Mesenchymal stem cell (in vitro differentiated cells and primary cell): ENCODE data around the gene SRGAP3.

Experiments used
- DNase-seq: peaks from one replicate; pipeline ENCODE4 v3.0.0-alpha.2; 2013
- H2AFZ ChIP-seq: one replicate; pipeline ENCODE4 v1.6.1; 2013; ENCODE audit warnings: low read depth, mild to moderate bottlenecking, control low read depth, inconsistent platforms, low read length, moderate library complexity
- H2AK5ac ChIP-seq: 2 replicates; pipeline ENCODE4 v1.6.1; 2013; ENCODE audit warnings: low read length, moderate library complexity, mild to moderate bottlenecking, inconsistent platforms; ENCODE audit not compliant: severe bottlenecking
- H2BK120ac ChIP-seq: one replicate; pipeline ENCODE4 v1.6.1; 2013; ENCODE audit warnings: low read depth, mild to moderate bottlenecking, inconsistent platforms, low read length, moderate library complexity
- H2BK12ac ChIP-seq, 2 experiments: one replicate each; pipeline ENCODE4 v1.6.1; 2013; ENCODE audit warnings: inconsistent platforms in 2 of 2, low read length in 2 of 2, mild to moderate bottlenecking in 2 of 2, moderate library complexity in 2 of 2, control low read depth in 1 of 2
- H2BK15ac ChIP-seq: one replicate; pipeline ENCODE4 v1.6.1; 2013; ENCODE audit warnings: mild to moderate bottlenecking, low read depth, inconsistent platforms; ENCODE audit not compliant: poor library complexity, severe bottlenecking
- H2BK5ac ChIP-seq: 2 replicates; pipeline ENCODE4 v1.6.1; 2013; ENCODE audit warnings: low read depth, mild to moderate bottlenecking, low read length, control low read depth, inconsistent platforms; ENCODE audit not compliant: poor library complexity, severe bottlenecking
- H3K14ac ChIP-seq, 2 experiments: one replicate each; pipeline ENCODE4 v1.6.1; 2013; ENCODE audit warnings: inconsistent platforms in 2 of 2, low read length in 2 of 2, control low read depth in 1 of 2, mild to moderate bottlenecking in 1 of 2, moderate library complexity in 1 of 2
- H3K18ac ChIP-seq, 2 experiments: one replicate each; pipeline ENCODE4 v1.6.1; 2013; ENCODE audit warnings: inconsistent platforms in 2 of 2, low read length in 2 of 2, control low read depth in 1 of 2, low read depth in 1 of 2, mild to moderate bottlenecking in 1 of 2
- H3K23ac ChIP-seq, 2 experiments: one replicate each; pipeline ENCODE4 v1.6.1; 2013; ENCODE audit warnings: inconsistent platforms in 2 of 2, low read length in 2 of 2, mild to moderate bottlenecking in 2 of 2, moderate library complexity in 2 of 2, control low read depth in 1 of 2
- H3K27ac ChIP-seq: 2 replicates; pipeline ENCODE4 v1.5.1; 2013; ENCODE audit warnings: mild to moderate bottlenecking, moderate library complexity, low read length, control low read depth, inconsistent platforms; ENCODE audit not compliant: poor library complexity, severe bottlenecking
- H3K27me3 ChIP-seq, 2 experiments: 2 replicates each; pipeline versions ENCODE4 v1.6.1 to v1.7.0; 2013; ENCODE audit warnings: low read length in 2 of 2, mild to moderate bottlenecking in 2 of 2, moderate library complexity in 2 of 2, control low read depth in 1 of 2, inconsistent platforms in 1 of 2; ENCODE audit not compliant: control insufficient read depth in 1 of 2, insufficient read depth in 1 of 2
- H3K36me3 ChIP-seq, 2 experiments: 2 replicates each; pipeline versions ENCODE4 v1.6.1 to v1.7.0; 2013; ENCODE audit warnings: low read length in 2 of 2, control low read depth in 1 of 2, inconsistent platforms in 1 of 2, low read depth in 1 of 2, mild to moderate bottlenecking in 1 of 2; ENCODE audit not compliant: insufficient read depth in 2 of 2, control insufficient read depth in 1 of 2
- H3K4ac ChIP-seq, 2 experiments: one replicate each; pipeline ENCODE4 v1.6.1; 2013; ENCODE audit warnings: inconsistent platforms in 2 of 2, low read length in 2 of 2, mild to moderate bottlenecking in 2 of 2, moderate library complexity in 2 of 2, control low read depth in 1 of 2, low read depth in 1 of 2
- H3K4me1 ChIP-seq: 2 replicates; pipeline ENCODE4 v1.6.1; 2013; ENCODE audit warnings: low read depth, low read length, control low read depth; ENCODE audit not compliant: control insufficient read depth, insufficient read depth
- H3K4me2 ChIP-seq: 2 replicates; pipeline ENCODE4 v1.6.1; 2013; ENCODE audit warnings: low read length, mild to moderate bottlenecking, inconsistent platforms; ENCODE audit not compliant: poor library complexity, severe bottlenecking
- H3K4me3 ChIP-seq, 2 experiments: 2 replicates each; pipeline versions ENCODE4 v1.5.1 to v1.7.0; 2013; ENCODE audit warnings: low read length in 2 of 2, mild to moderate bottlenecking in 2 of 2, control low read depth in 1 of 2, low read depth in 1 of 2; ENCODE audit not compliant: insufficient read depth in 1 of 2
- H3K79me1 ChIP-seq: replicated peaks from 2 replicates; pipeline ENCODE4 v1.6.1; 2013; ENCODE audit warnings: mild to moderate bottlenecking, control low read depth, low read length, inconsistent platforms; ENCODE audit not compliant: poor library complexity, severe bottlenecking
- H3K9ac ChIP-seq: 2 replicates; pipeline ENCODE4 v1.7.0; 2013; ENCODE audit warnings: mild to moderate bottlenecking, low read length, moderate library complexity
- H3K9me3 ChIP-seq: 2 replicates; pipeline ENCODE4 v1.7.0; 2013; ENCODE audit warnings: mild to moderate bottlenecking, low read length; ENCODE audit not compliant: control insufficient read depth
- H4K8ac ChIP-seq: one replicate; pipeline ENCODE4 v1.6.1; 2013; ENCODE audit warnings: inconsistent platforms, mild to moderate bottlenecking, low read length, moderate library complexity
- H4K91ac ChIP-seq: one replicate; pipeline ENCODE4 v1.6.1; 2013; ENCODE audit warnings: mild to moderate bottlenecking, low read length, inconsistent platforms
- WGBS: methylation state at CpG from one replicate; pipeline ENCODE4 v1.1.7; 2013; ENCODE audit warnings: mixed read lengths; 5-methylcytosine and 5-hydroxymethylcytosine counted together

SRGAP3 gene

GRCh38 chr3:8938021-8938420, 311.4 kb downstream of the SRGAP3 start:
- peak; percentile 46 for DNase-seq
- Histone ChIP-seq H3K4me2 (no peak overlapping the region), H3K14ac (no peak overlapping the region), H3K4me1 (no peaks in the 10 kb centered on the region), H4K8ac (no peak overlapping the region), H2BK12ac (no peak overlapping the region), H3K27ac (peak overlapping the region; percentile 99), H3K27me3 (no peaks in the 10 kb centered on the region), H3K4ac (no peak overlapping the region), H3K36me3 (peaks cover 0 to 40% of the 10 kb centered on the region in 2 experiments), H3K9me3 (peaks cover 6% of the 10 kb centered on the region), H2BK5ac (no peak overlapping the region), H3K79me1 (peaks cover 8% of the 10 kb centered on the region), H3K23ac (no peak overlapping the region), H2AFZ (no peak overlapping the region), H2BK120ac (no peak overlapping the region), H4K91ac (no peak overlapping the region), H2AK5ac (no peak overlapping the region), H3K9ac (peak overlapping the region; percentile 82), H3K4me3 (no peak overlapping the region), H2BK15ac (no peak overlapping the region), H3K18ac (no peak overlapping the region)
- 100% methylated on average over 1 of the region's 1 CpG for WGBS

- Histone ChIP-seq H3K9me3 (no peaks in the 10 kb centered on the region), H3K36me3 (peaks cover 0 to 34% of the 10 kb centered on the region in 2 experiments), H4K91ac (no peak overlapping the region), H2AFZ (no peak overlapping the region), H2BK5ac (peak overlapping the region; percentile 86), H3K4me1 (no peaks in the 10 kb centered on the region), H3K27me3 (no peaks in the 10 kb centered on the region), H3K18ac (no peak overlapping the region), H3K4ac (no peak overlapping the region), H3K4me3 (no peak overlapping the region), H2BK120ac (no peak overlapping the region), H3K9ac (peak overlapping the region; percentile 82), H2BK15ac (no peak overlapping the region), H3K27ac (peak overlapping the region; percentile 99), H3K79me1 (peaks cover 8% of the 10 kb centered on the region), H3K4me2 (peak overlapping the region; percentile 42), H4K8ac (no peak overlapping the region), H2AK5ac (peak overlapping the region; percentile 50), H3K14ac (no peak overlapping the region), H3K23ac (no peak overlapping the region), H2BK12ac (no peak overlapping the region)
- 33% methylated on average over 3 of the region's 6 CpGs for WGBS
- DNase-seq: peak; percentile 61
These were observed 312.1 kb downstream of the SRGAP3 start for GRCh38 chr3:8937064-8938020.

GRCh38 chr3:8932507-8932906, 316.9 kb downstream of the SRGAP3 start:
- H3K18ac ChIP-seq: no peak overlapping the region
- H2BK120ac ChIP-seq: no peak overlapping the region
- H3K27me3 ChIP-seq: no peaks in the 10 kb centered on the region
- DNase-seq: no peak
- no peak overlapping the region for H4K8ac ChIP-seq
- H2AFZ ChIP-seq: no peak overlapping the region
- no peaks in the 10 kb centered on the region for H3K9me3 ChIP-seq
- H3K9ac ChIP-seq: no peak overlapping the region
- no peak overlapping the region for H4K91ac ChIP-seq
- H3K4me2 ChIP-seq: no peak overlapping the region
- WGBS: 98% methylated on average over 2 of the region's 2 CpGs
- H2BK5ac ChIP-seq: no peak overlapping the region
- peaks cover 0 to 11% of the 10 kb centered on the region in 2 experiments for H3K36me3 ChIP-seq
- no peaks in the 10 kb centered on the region for H3K4me1 ChIP-seq
- H3K23ac ChIP-seq: no peak overlapping the region
- H3K4ac ChIP-seq: no peak overlapping the region
- H2BK15ac ChIP-seq: no peak overlapping the region
- no peak overlapping the region for H3K14ac ChIP-seq
- H3K79me1 ChIP-seq: peaks cover 4% of the 10 kb centered on the region
- H3K4me3 ChIP-seq: no peak overlapping the region
- no peak overlapping the region for H3K27ac ChIP-seq
- no peak overlapping the region for H2BK12ac ChIP-seq
- no peak overlapping the region for H2AK5ac ChIP-seq

- Histone ChIP-seq H3K23ac (no peak overlapping the region), H3K14ac (no peak overlapping the region), H3K4me1 (no peaks in the 10 kb centered on the region), H2BK12ac (no peak overlapping the region), H4K91ac (no peak overlapping the region), H3K27me3 (no peaks in the 10 kb centered on the region), H2BK120ac (no peak overlapping the region), H2BK15ac (no peak overlapping the region), H3K9me3 (no peaks in the 10 kb centered on the region), H2BK5ac (no peak overlapping the region), H3K18ac (no peak overlapping the region), H3K27ac (no peak overlapping the region), H3K4ac (no peak overlapping the region), H3K4me2 (no peak overlapping the region), H2AK5ac (no peak overlapping the region), H2AFZ (no peak overlapping the region), H3K9ac (peak overlapping the region; percentile 65), H3K4me3 (peak overlapping the region in 1 of 2 experiments; percentile 66), H3K36me3 (peaks cover 0 to 11% of the 10 kb centered on the region in 2 experiments), H4K8ac (no peak overlapping the region), H3K79me1 (peaks cover 4% of the 10 kb centered on the region)
- no peak for DNase-seq
- WGBS: 100% methylated on average over 2 of the region's 3 CpGs
These were observed 318.1 kb downstream of the SRGAP3 start for GRCh38 chr3:8931342-8931741.
